Fibroblast of mammary gland (primary cell): ENCODE measurements around the gene RNF34.

Experiments used
- DNase-seq: peaks from one replicate; pipeline ENCODE4 v3.0.0-alpha.2; 2010; ENCODE audit warnings: low read depth
- H3K4me3 ChIP-seq: 2 replicates; pipeline ENCODE4 v1.5.1; 2011; ENCODE audit warnings: low read depth, mild to moderate bottlenecking, low read length, moderate library complexity; ENCODE audit not compliant: control insufficient read depth
- TF ChIP-seq, protein P1 (sequence below): conservative IDR thresholded peaks from 2 replicates; pipeline ENCODE4 v1.5.1; 2011; ENCODE audit warnings: low read depth, low read length, inconsistent platforms; ENCODE audit not compliant: control insufficient read depth, insufficient read depth

Gene RNF34

DNA sequence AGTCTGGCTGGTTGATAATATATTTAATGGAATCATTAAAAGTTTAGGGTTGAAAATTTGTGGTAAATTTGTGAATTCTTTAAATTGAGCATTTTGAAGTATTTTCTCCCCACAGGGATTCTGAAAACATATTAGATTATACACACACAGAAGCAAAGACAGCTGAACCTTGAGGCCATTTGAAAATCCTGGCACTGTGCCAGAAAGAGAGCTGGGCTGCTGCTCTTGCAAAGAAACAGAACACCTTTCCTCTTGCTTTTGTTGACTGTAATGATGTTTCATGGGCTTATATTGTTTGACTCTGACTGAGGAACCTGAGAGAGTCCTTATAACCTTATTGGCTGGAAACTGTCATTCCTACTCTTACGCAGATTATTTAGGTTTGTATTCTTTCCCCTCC lies 4.8 kb downstream of the RNF34 start:
- no peak for DNase-seq
- no peak overlapping the region for H3K4me3 ChIP-seq
- TF ChIP-seq, protein P1, sequence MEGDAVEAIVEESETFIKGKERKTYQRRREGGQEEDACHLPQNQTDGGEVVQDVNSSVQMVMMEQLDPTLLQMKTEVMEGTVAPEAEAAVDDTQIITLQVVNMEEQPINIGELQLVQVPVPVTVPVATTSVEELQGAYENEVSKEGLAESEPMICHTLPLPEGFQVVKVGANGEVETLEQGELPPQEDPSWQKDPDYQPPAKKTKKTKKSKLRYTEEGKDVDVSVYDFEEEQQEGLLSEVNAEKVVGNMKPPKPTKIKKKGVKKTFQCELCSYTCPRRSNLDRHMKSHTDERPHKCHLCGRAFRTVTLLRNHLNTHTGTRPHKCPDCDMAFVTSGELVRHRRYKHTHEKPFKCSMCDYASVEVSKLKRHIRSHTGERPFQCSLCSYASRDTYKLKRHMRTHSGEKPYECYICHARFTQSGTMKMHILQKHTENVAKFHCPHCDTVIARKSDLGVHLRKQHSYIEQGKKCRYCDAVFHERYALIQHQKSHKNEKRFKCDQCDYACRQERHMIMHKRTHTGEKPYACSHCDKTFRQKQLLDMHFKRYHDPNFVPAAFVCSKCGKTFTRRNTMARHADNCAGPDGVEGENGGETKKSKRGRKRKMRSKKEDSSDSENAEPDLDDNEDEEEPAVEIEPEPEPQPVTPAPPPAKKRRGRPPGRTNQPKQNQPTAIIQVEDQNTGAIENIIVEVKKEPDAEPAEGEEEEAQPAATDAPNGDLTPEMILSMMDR = no peak

DNA sequence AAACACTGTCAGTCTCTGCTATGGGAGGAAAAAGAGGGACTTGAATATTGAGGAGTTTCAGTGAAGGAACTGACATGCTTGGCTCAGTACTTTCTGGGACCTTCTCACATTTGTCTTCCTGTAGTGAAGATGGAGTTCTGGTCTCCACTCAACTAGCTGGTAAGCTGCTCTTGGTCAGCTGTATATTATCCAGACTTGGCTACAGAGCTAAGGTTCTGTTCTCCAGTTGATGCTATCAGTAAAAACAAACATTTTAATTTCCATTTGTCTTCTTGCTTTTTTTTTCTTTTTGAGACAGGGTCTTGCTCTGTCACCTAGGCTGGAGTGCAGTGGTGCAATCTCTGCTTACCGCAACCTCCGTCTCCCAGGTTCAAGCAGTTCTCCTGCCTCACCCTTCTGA lies 5.3 kb downstream of the RNF34 start:
- H3K4me3 ChIP-seq = no peak overlapping the region
- TF ChIP-seq, protein P1 = no peak
- DNase-seq = no peak

DNA sequence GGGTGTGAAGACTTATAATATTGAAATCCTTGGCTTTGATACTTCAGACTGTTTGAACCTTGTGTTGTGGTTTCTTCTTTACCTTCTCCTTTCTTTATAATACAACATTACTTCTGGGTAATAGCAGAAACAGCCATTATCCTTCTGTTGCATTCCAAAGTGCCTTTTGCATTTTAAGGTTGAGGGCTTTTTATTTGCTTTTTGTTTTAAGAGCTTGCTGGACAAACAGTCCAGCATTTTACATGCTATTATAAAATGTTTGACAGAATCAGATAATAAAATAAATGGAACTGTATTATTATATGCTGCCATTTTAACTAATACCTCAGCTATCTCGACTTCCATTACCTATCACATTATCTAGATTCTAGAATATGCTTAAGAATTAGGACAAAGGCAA lies 14.0 kb downstream of the RNF34 start:
- TF ChIP-seq, protein P1 = no peak
- no peak for DNase-seq
- H3K4me3 ChIP-seq = no peak overlapping the region

DNA sequence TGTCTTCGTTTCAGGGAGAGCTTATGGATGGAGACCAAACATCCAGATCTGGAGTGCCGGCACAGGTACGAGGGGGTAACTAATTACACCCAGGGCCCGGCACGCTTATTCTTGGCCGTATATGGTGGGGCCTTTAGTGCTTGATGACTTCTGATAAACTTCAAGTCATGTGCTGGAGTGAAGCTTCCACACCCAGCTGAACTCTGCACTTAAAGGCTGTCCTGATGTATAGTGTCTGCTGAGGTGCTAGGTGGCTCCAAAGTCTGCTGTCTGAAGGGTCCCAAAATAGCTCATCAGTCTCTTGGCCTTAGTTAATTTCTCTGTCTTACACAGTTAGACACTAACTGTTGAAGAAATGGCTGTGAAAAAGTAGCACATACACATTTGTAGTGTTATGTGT lies 17.9 kb downstream of the RNF34 start:
- no peak for DNase-seq
- TF ChIP-seq, protein P1 = no peak
- H3K4me3 ChIP-seq = no peak overlapping the region

DNA sequence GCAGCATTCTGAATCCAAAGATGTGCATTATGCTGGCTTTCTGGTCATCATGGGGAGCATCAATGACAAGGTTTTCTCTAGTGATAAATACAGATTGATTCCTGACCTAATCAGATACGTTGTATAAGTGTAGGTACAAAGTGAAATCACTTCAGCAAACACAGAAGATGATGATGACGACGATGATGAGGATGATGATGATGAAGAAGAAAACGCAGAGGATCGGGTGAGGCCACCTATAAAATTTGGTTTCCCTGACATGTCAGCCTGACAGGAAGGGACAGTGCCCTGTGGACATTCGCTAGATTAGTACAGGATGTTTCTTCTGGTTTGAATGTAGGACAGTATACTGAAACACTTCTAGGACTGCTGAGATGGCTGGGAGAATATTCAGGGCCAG lies 20.2 kb downstream of the RNF34 start:
- H3K4me3 ChIP-seq = no peak overlapping the region
- DNase-seq = no peak
- TF ChIP-seq, protein P1 = no peak

DNA sequence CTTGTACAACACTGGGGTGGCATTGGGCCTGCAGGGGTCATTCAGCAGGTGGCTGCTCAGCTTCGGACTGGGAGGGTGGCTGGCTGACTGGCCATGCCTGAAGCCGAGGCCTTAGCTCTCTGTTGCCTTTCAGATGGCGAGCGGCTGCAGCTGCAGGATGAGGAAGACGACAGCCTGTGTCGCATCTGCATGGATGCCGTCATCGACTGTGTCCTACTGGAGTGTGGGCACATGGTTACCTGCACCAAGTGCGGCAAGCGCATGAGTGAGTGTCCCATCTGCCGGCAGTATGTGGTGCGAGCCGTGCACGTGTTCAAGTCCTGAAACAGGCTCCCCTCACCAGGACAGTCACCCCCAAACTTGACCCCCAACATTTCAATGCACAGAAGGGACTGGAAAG lies 23.3 kb downstream of the RNF34 start:
- DNase-seq = no peak
- TF ChIP-seq, protein P1 = no peak
- H3K4me3 ChIP-seq = no peak overlapping the region
